Panc1 (cell line): ENCODE data around the gene VPS41. TPM values are rescaled to one million over a fixed set of nuclear protein-coding genes. Genes with fewer than 3 reads are reported as not detected.

Experiments used
- ATAC-seq: fragments of 200-7000 bp; cut with Tn5 transposase; 2 replicates; pipeline ENCODE4 v1.9.1; 2020; ENCODE audit warnings: mild to moderate bottlenecking, moderate library complexity
- BruUV-seq: library from RNA; stranded (reverse); fragments of 400-500 nt; replicated peaks from 2 replicates; lab custom pipeline; 2021; lab: Mats Ljungman, UMichigan
- CTCF ChIA-PET: fragments of 300-600 bp; sonication (Branson Sonifier 250); formaldehyde crosslinking; loops from one replicate; lab custom pipeline; 2022; ENCODE audit warnings: antibody characterized with exemption; lab: Charles Lee
- POLR2A ChIA-PET: fragments of 300-600 bp; sonication (Branson Sonifier 250); formaldehyde crosslinking; loops from one replicate; lab custom pipeline; 2022; ENCODE audit warnings: antibody characterized with exemption; lab: Charles Lee
- DNase-seq: peaks from one replicate; pipeline ENCODE4 v3.0.0-alpha.2; 2010; ENCODE audit warnings: low read depth, low spot score
- H3K27ac ChIP-seq: 2 replicates; pipeline ENCODE4 v1.5.1; 2011; ENCODE audit warnings: mild to moderate bottlenecking, low read length, inconsistent platforms
- H3K27me3 ChIP-seq: fragments of 200-500 bp; sonication (Bioruptor generic); 2 replicates; pipeline ENCODE4 v1.6.0; 2014; ENCODE audit warnings: low read length, inconsistent platforms; ENCODE audit not compliant: control insufficient read depth, insufficient read depth
- H3K36me3 ChIP-seq: fragments of 200-500 bp; sonication (Bioruptor generic); 2 replicates; pipeline ENCODE4 v1.5.1; 2014; ENCODE audit warnings: inconsistent platforms, mild to moderate bottlenecking, low read length, moderate library complexity; ENCODE audit not compliant: control insufficient read depth, insufficient read depth
- H3K4me1 ChIP-seq: 2 replicates; pipeline ENCODE4 v1.5.1; 2011; ENCODE audit warnings: inconsistent platforms, mild to moderate bottlenecking, low read length, moderate library complexity; ENCODE audit not compliant: control insufficient read depth, insufficient read depth
- H3K4me3 ChIP-seq, 2 experiments: 2 replicates each; pipeline ENCODE4 v1.5.1; 2011 to 2012; ENCODE audit warnings: low read depth in 2 of 2, low read length in 2 of 2, mild to moderate bottlenecking in 2 of 2, inconsistent platforms in 1 of 2, moderate library complexity in 1 of 2
- H3K9me3 ChIP-seq: fragments of 200-500 bp; sonication (Bioruptor generic); 2 replicates; pipeline ENCODE4 v1.5.1; 2014; ENCODE audit warnings: low read depth, mild to moderate bottlenecking, inconsistent platforms, low read length, moderate library complexity; ENCODE audit not compliant: control insufficient read depth, insufficient read depth
- POLR2AphosphoS5 ChIP-seq: IDR thresholded peaks from 2 replicates; pipeline ENCODE4 v1.6.1; 2012; ENCODE audit warnings: mild to moderate bottlenecking, low read depth, low read length, moderate library complexity
- REST ChIP-seq, 2 experiments: IDR thresholded peaks; 2 replicates each; pipeline ENCODE4 v1.6.1; 2011 to 2012; ENCODE audit warnings: low read depth in 2 of 2, control low read depth in 1 of 2, low read length in 1 of 2, mild to moderate bottlenecking in 1 of 2, moderate library complexity in 1 of 2; ENCODE audit not compliant: insufficient read depth in 1 of 2
- SIN3A ChIP-seq: IDR thresholded peaks from 2 replicates; pipeline ENCODE4 v1.6.1; 2012; ENCODE audit warnings: low read depth, mild to moderate bottlenecking, low read length, moderate library complexity, borderline replicate concordance; ENCODE audit not compliant: insufficient read depth
- TCF7L2 ChIP-seq: IDR thresholded peaks from 2 replicates; pipeline ENCODE4 v1.6.1; 2011; ENCODE audit warnings: mild to moderate bottlenecking, low read depth, low read length, inconsistent platforms
- in situ Hi-C: cut with HindIII; loops from 2 replicates; pipeline ENCODE4 v1.10.0; 2016; ENCODE audit warnings: low sequenced_read_pairs, low pct_unique_long_range_greater_than_20kb
- intact Hi-C: fragments of 100-400 bp; cut with micrococcal nuclease; formaldehyde crosslinking; loops from one replicate; pipeline ENCODE4 v1.10.0; 2022; ENCODE audit not compliant: unreplicated experiment
- total RNA-seq: library from RNA; stranded (reverse); gene quantifications from one replicate; pipeline ENCODE4 v1.2.1, GENCODE V29; 2021; ENCODE audit not compliant: unreplicated experiment
- TF ChIP-seq, protein P1 (sequence below): fragments of 450-650 bp; IDR thresholded peaks from 2 replicates; pipeline ENCODE4 v1.5.1; 2017; ENCODE audit warnings: mild to moderate bottlenecking

Gene VPS41
- total RNA-seq, 1 experiment from 2014 or later, result 127 TPM

GRCh38 chr7:38907066-38907465 is 1.9 kb downstream of the VPS41 start:
- in situ Hi-C loops (no loop called here), intact Hi-C loops (no loop called here)
- BruUV-seq, result no TSS peak
- Histone ChIP-seq H3K9me3 (no peaks in the 10 kb centered on the region), H3K27me3 (no peaks in the 10 kb centered on the region; the same call in 1 of the 2 replicates), H3K36me3 (peaks cover 6% of the 10 kb centered on the region; the same call in 1 of the 2 replicates), H3K4me1 (peaks cover 4% of the 10 kb centered on the region; the same call in 1 of the 2 replicates), H3K27ac (no peak overlapping the region), H3K4me3 (no peak overlapping the region)
- ATAC-seq (no peak), DNase-seq (no peak)
- CTCF ChIA-PET, result no interaction called here
- TF ChIP-seq POLR2AphosphoS5 (no peak), REST (IDR thresholded peaks at IDR 0.05; ENCODE audit: insufficient read depth in 1 of 2, low read depth in 2 of 2, low read length in 1 of 2) (no peak), TCF7L2 (no peak), SIN3A (no peak)
- TF ChIP-seq, protein P1, sequence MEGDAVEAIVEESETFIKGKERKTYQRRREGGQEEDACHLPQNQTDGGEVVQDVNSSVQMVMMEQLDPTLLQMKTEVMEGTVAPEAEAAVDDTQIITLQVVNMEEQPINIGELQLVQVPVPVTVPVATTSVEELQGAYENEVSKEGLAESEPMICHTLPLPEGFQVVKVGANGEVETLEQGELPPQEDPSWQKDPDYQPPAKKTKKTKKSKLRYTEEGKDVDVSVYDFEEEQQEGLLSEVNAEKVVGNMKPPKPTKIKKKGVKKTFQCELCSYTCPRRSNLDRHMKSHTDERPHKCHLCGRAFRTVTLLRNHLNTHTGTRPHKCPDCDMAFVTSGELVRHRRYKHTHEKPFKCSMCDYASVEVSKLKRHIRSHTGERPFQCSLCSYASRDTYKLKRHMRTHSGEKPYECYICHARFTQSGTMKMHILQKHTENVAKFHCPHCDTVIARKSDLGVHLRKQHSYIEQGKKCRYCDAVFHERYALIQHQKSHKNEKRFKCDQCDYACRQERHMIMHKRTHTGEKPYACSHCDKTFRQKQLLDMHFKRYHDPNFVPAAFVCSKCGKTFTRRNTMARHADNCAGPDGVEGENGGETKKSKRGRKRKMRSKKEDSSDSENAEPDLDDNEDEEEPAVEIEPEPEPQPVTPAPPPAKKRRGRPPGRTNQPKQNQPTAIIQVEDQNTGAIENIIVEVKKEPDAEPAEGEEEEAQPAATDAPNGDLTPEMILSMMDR, result no peak
- POLR2A ChIA-PET, result interaction anchor here (0.7 kb wide), 1 partner anchor 55 kb away, joined by 3 read pairs; no protein-coding TSS in a partner anchor

- Histone ChIP-seq H3K4me3 (no peak overlapping the region), H3K27me3 (no peaks in the 10 kb centered on the region), H3K27ac (no peak overlapping the region), H3K9me3 (no peaks in the 10 kb centered on the region), H3K4me1 (peaks cover 4% of the 10 kb centered on the region; the same call in 1 of the 2 replicates), H3K36me3 (peaks cover 6% of the 10 kb centered on the region; the same call in 1 of the 2 replicates)
- intact Hi-C loops (no loop called here), in situ Hi-C loops (no loop called here)
- CTCF ChIA-PET, result no interaction called here
- no TSS peak for BruUV-seq
- no peak for TF ChIP-seq POLR2AphosphoS5
- no peak for TF ChIP-seq REST (IDR thresholded peaks at IDR 0.05; ENCODE audit: insufficient read depth in 1 of 2, low read depth in 2 of 2, low read length in 1 of 2)
- no peak for TF ChIP-seq TCF7L2
- no peak for TF ChIP-seq SIN3A
- POLR2A ChIA-PET, result no interaction called here
- no peak for ATAC-seq
- no peak for DNase-seq
Observed at GRCh38 chr7:38905056-38905759, 3.8 kb downstream of the VPS41 start.
